NCI-H1105 (cell line): Measurements from ENCODE around the gene ZNF438.
"Not testable (repeated sequence)": the region's sequence is repeated elsewhere in the genome, so short reads cannot be mapped to it uniquely, and the experiment has no call there.

Experiments
- DNase-seq: peaks from one replicate; lab custom pipeline; 2025; lab: John Stamatoyannopoulos, UW

Gene ZNF438

DNA sequence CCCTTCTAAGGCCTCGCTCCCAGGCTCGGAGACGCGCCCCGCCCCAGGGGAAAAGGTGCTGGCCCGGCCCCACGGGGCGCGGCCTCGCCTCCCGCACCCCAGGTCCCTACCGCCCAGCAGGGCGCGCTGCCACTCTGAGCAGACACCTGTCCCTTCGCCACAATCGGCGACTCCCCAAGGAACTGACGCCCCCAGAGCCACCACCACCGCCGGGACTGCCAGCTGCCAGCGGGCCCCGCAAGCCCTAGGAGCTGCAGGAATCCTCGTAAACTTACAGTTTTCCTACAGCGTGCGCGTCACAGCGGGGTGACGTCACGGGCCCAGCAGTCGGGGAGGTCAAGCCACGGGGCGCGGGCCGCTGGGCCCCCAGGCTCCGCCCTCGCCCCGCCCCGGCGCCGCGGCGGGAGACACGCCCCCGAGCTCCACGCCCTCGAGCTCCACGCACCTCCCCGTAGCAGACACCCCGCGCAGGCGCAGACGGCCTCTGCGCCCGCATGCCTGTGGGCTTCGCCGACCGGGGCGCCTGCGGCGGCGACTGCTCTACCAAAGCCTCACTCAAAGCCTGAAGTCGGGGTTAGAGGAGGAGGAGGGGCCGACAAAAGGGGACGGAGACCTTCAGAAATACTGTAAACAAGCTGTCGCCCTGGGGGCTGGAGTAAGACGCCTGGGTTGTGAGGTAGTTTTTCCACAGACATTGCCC is at the start of gene ZNF438:
TSS of gene ZNF438 (minus strand) at position 308 of the 700 bp plus-strand sequence. CDS start 154,831 bp downstream, outside the sequence.
- peak; percentile 65 for DNase-seq

DNA sequence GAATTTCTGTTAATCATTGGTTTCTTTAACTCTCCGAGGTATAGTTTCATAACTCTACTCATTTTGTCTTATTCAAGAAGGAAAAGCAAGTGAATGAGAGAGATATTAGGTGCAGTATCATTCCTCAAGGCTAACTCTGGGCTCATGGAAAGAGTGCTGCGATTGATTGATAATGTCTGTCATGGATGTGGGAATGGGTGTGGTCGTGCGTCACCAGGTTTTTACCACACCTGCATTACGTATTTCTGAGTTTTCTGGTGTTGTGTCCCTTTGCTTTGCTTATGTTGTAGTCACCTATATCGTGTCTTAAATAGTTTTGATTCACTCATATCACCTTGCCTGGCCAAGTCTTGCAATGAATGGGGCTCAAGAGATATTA is 44.9 kb upstream of the ZNF438 start:
- DNase-seq: no peak

DNA sequence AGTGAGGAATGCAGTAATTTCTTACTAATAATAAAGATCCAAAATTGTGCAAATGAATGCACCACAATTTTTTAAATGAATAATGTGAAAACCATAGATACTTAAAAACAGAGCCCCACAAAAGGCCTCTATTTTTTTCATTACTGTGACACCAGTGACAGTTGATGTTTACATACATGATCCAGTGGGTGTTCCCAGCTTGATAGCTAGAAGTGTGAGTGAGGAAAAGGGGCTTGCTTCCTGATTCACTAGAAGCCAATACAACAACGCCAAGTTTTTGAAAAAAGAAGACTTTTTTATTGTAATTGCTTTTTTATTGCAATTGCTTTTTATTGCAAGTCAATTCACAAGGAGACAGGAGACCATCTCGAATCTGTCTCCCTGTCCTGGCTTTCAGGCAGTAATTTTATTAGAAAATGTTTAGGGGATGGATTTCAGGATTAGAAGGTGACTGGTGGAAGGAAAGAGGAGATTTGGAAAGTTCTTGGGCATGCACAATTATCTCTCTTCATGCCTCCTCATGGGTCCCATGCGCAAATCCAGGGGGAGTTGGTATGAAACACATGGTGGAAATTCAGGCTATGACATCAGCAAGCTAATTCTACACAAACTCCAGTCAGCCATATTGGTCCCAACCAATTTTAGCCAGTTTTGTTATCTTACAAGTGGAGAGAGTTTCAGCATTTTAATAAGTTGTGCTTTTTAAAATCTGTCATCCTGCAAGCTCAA is 44.4 kb upstream of the ZNF438 start:
- no peak for DNase-seq

DNA sequence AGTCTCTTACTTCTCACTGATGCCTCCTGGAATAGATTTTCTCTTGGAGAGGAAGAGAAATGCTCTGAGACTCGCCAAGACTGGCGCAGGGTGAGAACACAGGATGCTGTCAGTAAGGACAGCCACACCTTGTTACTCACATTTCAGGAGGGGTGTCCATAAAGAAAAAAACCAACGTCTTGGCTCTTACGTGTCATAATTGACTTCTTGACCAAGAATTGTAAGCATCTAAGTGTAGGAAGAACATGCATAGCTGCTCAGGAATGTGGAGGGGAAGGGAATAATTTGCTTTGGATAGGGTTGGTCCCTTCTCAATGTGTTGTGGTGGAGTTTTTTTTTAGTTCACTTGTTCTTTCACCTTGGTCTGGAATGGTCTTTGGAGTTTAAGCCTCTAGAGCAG is 43.8 kb upstream of the ZNF438 start:
- no peak for DNase-seq

DNA sequence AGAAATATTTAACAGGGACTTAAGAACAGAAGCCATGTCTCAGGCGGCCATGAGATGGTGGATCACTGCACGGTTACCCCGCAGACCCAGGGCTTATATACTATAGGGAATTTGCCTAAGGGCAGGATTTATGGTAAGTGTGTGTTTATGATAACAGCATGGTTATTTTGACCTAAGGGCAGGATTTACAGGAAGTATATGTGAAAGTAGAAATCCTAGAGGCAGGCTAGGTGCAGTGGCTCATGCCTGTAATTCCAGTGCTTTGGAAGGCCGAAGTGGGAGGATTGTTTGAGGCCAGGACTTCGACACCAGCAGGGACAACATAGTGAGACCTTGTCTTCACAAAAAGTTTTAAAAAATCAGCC is 43.0 kb upstream of the ZNF438 start:
- DNase-seq: no peak

DNA sequence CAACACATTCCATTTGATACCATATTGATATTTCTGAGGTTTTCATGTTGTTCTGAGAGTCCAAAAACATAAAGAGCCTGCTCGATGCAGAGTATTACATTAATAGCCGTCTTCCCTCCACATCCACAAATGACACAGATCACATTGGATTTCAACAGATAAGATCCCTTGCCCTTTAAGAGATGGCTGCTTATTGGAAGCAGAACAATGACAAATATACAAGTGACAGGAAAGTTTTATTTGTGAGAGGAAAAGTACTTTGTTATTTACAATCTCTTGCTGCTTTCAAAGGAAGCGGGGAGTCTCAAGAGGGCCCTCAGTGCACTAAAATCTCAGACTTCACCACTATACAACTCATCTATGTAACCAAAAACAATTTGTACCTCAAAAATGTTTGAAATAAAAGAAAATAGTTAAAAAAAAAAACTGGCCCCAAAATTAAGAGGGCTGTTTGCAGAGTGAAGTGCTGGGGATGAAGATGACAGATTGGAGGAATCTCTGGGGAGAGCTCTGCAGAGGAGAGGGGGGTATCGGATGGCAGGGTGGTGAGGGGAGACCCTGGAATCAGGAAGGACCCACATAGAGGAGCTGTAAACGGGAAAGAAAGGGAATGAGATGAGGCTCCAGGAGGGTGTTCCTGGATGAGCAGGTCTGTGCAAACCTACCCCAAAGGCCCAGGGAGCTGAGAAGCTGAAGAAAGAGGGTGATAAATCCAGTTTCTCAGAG is 42.5 kb upstream of the ZNF438 start:
- no peak for DNase-seq

- DNase-seq: no peak
These were observed 41.5 kb upstream of the ZNF438 start for GRCh38 chr10:31073211-31073610.

DNA sequence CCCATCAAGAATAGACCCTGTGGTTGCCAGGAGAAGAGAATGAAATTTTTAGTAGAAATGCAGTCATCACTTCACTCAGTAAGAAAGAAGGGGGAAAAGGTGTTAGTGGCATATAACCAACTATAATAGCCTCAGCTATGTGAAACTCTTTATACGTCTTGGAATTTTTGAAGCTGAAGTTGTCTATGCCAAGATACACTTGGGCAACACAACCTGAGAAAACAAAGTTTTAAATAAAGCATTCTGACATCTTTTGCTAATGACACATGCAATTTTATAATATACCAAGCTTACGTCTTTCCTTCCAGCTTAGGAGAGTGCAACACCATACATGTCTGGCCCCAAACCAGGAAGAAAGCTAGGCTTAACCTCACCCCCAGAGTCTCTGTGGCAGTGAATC is 40.8 kb upstream of the ZNF438 start:
- no peak for DNase-seq

- no peak for DNase-seq
These were observed 39.8 kb upstream of the ZNF438 start for GRCh38 chr10:31071232-31072005.

GRCh38 chr10:31070691-31071090 is 39.0 kb upstream of the ZNF438 start:
- DNase-seq: no peak

DNA sequence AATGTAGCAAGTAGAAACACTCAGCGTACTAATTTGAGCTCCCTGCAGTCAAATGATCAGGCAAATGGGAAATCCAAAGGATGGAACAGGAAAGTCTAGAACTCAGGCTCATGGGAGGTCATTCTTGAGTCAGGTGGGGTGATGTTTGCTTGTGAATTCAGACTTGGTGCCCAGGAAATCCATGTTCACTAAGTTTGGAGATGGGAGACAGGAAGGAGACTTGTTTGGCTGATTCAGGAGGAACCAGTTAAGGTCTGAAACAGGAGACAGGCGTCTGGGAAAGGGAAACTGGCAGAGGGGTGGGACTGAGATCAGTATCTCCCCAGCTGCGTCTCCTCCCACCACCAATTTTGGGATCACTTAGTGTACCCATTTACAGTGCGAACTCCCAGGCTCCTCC is 38.4 kb upstream of the ZNF438 start:
- no peak for DNase-seq

GRCh38 chr10:31069411-31069810 is 37.7 kb upstream of the ZNF438 start:
- DNase-seq: no peak

DNA sequence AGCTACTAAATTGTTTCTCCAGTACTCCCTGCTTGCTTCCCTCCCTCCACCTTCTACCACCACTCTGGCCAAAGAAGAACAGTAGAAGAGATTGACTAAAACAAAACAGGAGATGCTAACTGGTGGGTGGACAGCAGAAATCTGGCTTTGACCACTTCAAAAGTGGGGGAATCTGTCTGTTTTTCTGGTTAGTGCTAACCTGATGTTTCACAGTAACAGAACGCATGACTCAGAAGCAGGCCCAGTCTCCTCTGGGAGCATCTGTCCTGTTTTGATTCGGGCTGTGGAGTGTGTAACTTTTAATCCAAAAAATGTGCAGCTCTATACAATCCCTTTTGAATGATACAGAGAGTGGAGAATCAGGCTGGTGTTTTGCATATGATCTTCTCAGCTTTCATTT is 32.7 kb upstream of the ZNF438 start:
- DNase-seq: no peak

- DNase-seq: no peak
These were observed 32.2 kb upstream of the ZNF438 start for GRCh38 chr10:31063841-31064240.

- no peak for DNase-seq
These were observed 31.2 kb upstream of the ZNF438 start for GRCh38 chr10:31062856-31063255.

- no peak for DNase-seq
These were observed 30.3 kb upstream of the ZNF438 start for GRCh38 chr10:31061941-31062340.

DNA sequence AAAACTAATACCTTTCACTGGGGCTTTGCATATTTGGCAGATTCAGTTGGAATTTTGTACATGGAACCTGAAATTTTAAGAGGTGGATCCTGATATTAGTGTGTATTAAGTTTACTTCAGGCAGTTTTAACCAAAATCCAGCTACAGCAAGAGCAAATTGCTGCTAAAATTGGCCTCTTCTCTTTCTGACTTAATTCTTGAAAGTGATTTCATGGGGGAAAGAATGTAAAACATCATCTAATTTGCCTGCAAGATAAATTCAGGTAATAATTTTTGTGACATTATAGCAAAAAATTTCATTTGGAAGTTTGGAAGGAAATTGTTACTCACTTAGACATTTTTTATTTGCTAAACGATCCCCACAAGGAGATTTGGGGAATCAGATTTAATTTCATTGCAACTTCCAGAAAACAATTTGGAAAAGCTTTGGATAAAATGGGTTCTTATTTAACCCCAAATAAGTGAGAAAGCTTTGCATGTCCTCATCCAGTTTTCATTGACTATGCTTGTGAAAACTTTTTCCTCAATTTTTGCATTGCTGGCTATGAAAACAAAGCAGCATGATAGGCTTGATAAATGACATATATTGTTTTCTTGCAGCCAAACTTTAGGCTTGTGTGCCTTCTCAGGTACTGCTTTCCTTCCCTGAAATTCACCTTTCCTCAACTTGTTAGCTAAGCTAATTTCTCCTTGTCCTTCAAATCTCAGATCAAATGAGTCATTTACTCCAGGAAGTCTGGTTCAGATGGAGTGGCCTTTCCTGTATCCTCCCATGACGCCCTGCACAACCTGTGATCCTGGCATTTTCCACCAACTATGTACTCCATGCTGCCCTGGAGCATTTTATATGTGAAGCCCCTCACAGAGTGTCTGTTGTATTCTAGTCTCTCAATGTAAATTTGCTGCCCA is 27.4 kb upstream of the ZNF438 start:
- DNase-seq: no peak

- not testable (repeated sequence) for DNase-seq
These were observed 25.0 kb upstream of the ZNF438 start for GRCh38 chr10:31056678-31057077.

- no peak for DNase-seq
These were observed 24.0 kb upstream of the ZNF438 start for GRCh38 chr10:31055573-31056251.

DNA sequence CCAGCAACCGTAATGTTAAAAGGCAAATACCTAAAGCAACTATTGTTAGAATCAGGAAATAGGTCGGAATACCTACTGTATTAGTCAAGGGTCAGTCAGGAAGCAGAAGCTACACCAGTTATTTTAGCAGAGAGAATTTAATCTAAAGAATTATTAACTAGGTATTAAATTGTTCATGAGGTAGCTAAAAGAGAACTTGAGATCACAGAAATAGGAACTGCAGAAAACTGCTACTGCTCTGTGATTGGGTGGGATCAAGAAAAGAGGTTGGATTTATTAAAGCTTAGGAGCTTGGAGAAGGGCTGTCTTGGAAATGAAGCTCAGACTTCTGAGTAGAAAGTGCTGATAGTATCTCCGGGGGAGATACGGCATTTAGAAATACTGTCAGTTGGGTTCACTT is 20.0 kb upstream of the ZNF438 start:
- no peak for DNase-seq

DNA sequence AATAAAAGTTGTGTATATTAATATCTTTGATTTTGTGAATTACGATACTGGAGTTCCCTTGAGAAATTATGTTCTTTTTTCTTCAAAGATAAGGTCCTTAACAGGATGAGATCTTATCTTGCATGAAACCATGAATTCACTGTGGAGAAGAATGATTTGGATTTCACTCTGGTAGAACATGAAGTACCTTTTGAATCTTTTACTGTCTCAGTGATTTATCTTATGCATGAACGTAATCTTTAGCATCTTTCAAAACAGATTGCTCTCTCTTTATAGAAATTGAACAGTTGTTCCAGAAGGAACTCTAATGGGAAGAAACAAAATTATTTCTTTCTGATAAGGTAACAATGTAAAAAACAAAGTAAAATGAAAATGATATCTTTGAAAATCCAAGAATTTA is 11.0 kb upstream of the ZNF438 start:
- no peak for DNase-seq
